NT2/D1 (cell line): ENCODE measurements around the gene SAMD3.
A peak's percentile ranks its signal among the peaks of the same experiment; 100 is the strongest.
"Not testable (repeated sequence)": the region's sequence is repeated elsewhere in the genome, so short reads cannot be mapped to it uniquely, and the experiment has no call there.

Source experiments
- DNase-seq: peaks from one replicate; pipeline ENCODE4 v3.0.0-alpha.2; 2011; ENCODE audit warnings: low read depth, low spot score
- H3K27me3 ChIP-seq: 2 replicates; pipeline ENCODE4 v1.6.0; 2011; ENCODE audit warnings: mild to moderate bottlenecking; ENCODE audit not compliant: insufficient read length, insufficient read depth
- H3K36me3 ChIP-seq: 2 replicates; pipeline ENCODE4 v1.6.1; 2011; ENCODE audit warnings: mild to moderate bottlenecking, low read length, mixed read lengths; ENCODE audit not compliant: insufficient read depth, insufficient read length
- H3K4me1 ChIP-seq: 2 replicates; pipeline ENCODE4 v1.5.1; 2011; ENCODE audit not compliant: insufficient read depth, insufficient read length
- H3K4me3 ChIP-seq: 2 replicates; pipeline ENCODE4 v1.5.1; 2011; ENCODE audit warnings: low read depth; ENCODE audit not compliant: insufficient read length
- H3K9ac ChIP-seq: 2 replicates; pipeline ENCODE4 v1.6.0; 2011; ENCODE audit warnings: low read depth; ENCODE audit not compliant: insufficient read length
- H3K9me3 ChIP-seq: 2 replicates; pipeline ENCODE4 v1.5.1; 2011; ENCODE audit warnings: mild to moderate bottlenecking, low read length; ENCODE audit not compliant: insufficient read depth
- SUZ12 ChIP-seq: IDR thresholded peaks from 2 replicates; pipeline ENCODE4 v1.6.1; 2011; ENCODE audit not compliant: insufficient read length, insufficient read depth; ENCODE audit errors: extremely low read depth
- YY1 ChIP-seq: IDR thresholded peaks from 2 replicates; pipeline ENCODE4 v1.6.1; 2011; ENCODE audit not compliant: insufficient read length, insufficient read depth
- ZNF274 ChIP-seq: IDR thresholded peaks from 2 replicates; pipeline ENCODE4 v1.6.1; 2011; ENCODE audit warnings: mild to moderate bottlenecking, low read depth, low read length

The SAMD3 gene

GRCh38 chr6:130207979-130208649 is 14.6 kb downstream of the SAMD3 start:
- Histone ChIP-seq H3K27me3 (no peaks in the 10 kb centered on the region), H3K36me3 (no peaks in the 10 kb centered on the region), H3K9ac (no peak overlapping the region), H3K4me1 (no peaks in the 10 kb centered on the region), H3K4me3 (no peak overlapping the region), H3K9me3 (no peaks in the 10 kb centered on the region)
- no peak for DNase-seq
- no peak for TF ChIP-seq ZNF274
- TF ChIP-seq SUZ12 = no peak
- TF ChIP-seq YY1 = no peak

- H3K36me3 ChIP-seq = no peaks in the 10 kb centered on the region
- no peaks in the 10 kb centered on the region for H3K4me1 ChIP-seq
- no peak for DNase-seq
- TF ChIP-seq YY1 (no peak), SUZ12 (no peak), ZNF274 (no peak)
- H3K4me3 ChIP-seq = no peak overlapping the region
- no peak overlapping the region for H3K9ac ChIP-seq
- no peaks in the 10 kb centered on the region for H3K9me3 ChIP-seq
- no peaks in the 10 kb centered on the region for H3K27me3 ChIP-seq
Measured at GRCh38 chr6:130206479-130206878, 16.3 kb downstream of the SAMD3 start.

GRCh38 chr6:130204322-130204721 is 18.4 kb downstream of the SAMD3 start:
- no peaks in the 10 kb centered on the region for H3K36me3 ChIP-seq
- no peak overlapping the region for H3K4me3 ChIP-seq
- H3K9me3 ChIP-seq = no peaks in the 10 kb centered on the region
- no peaks in the 10 kb centered on the region for H3K27me3 ChIP-seq
- H3K4me1 ChIP-seq = no peaks in the 10 kb centered on the region
- TF ChIP-seq ZNF274 = no peak
- no peak for TF ChIP-seq SUZ12
- TF ChIP-seq YY1 = no peak
- H3K9ac ChIP-seq = no peak overlapping the region
- no peak for DNase-seq

- no peak for DNase-seq
- H3K4me3 ChIP-seq = no peak overlapping the region
- peaks cover 8% of the 10 kb centered on the region; the same call in 1 of the 2 replicates for H3K9me3 ChIP-seq
- no peaks in the 10 kb centered on the region for H3K36me3 ChIP-seq
- no peak for TF ChIP-seq SUZ12
- no peak for TF ChIP-seq YY1
- TF ChIP-seq ZNF274 = no peak
- no peaks in the 10 kb centered on the region for H3K4me1 ChIP-seq
- H3K27me3 ChIP-seq = no peaks in the 10 kb centered on the region
- no peak overlapping the region for H3K9ac ChIP-seq
Measured at GRCh38 chr6:130203370-130203769, 19.4 kb downstream of the SAMD3 start.

- H3K4me1 ChIP-seq = no peaks in the 10 kb centered on the region
Measured at GRCh38 chr6:130202782-130203181, 20.0 kb downstream of the SAMD3 start.

GRCh38 chr6:130200020-130200419 is 22.7 kb downstream of the SAMD3 start:
- H3K4me3 ChIP-seq = no peak overlapping the region
- H3K4me1 ChIP-seq = no peaks in the 10 kb centered on the region
- H3K36me3 ChIP-seq = no peaks in the 10 kb centered on the region
- H3K9me3 ChIP-seq = peaks cover 10% of the 10 kb centered on the region; the same call in 1 of the 2 replicates
- no peak for TF ChIP-seq SUZ12
- no peak for TF ChIP-seq YY1
- no peak overlapping the region for H3K9ac ChIP-seq
- DNase-seq = no peak
- H3K27me3 ChIP-seq = no peaks in the 10 kb centered on the region

More at GRCh38 chr6:130202782-130203181, 20.0 kb downstream of the SAMD3 start:
- no peak for DNase-seq
- H3K9me3 ChIP-seq = peaks cover 10% of the 10 kb centered on the region; the same call in 1 of the 2 replicates
- H3K9ac ChIP-seq = no peak overlapping the region
- H3K27me3 ChIP-seq = no peaks in the 10 kb centered on the region
- H3K36me3 ChIP-seq = no peaks in the 10 kb centered on the region
- TF ChIP-seq SUZ12 (no peak), ZNF274 (no peak), YY1 (no peak)
- H3K4me3 ChIP-seq = no peak overlapping the region

GRCh38 chr6:130198483-130199035 is 24.2 kb downstream of the SAMD3 start:
- Histone ChIP-seq H3K9me3 (peaks cover 10% of the 10 kb centered on the region; the same call in 1 of the 2 replicates), H3K4me3 (no peak overlapping the region), H3K9ac (no peak overlapping the region), H3K27me3 (no peaks in the 10 kb centered on the region), H3K36me3 (no peaks in the 10 kb centered on the region), H3K4me1 (no peaks in the 10 kb centered on the region)
- no peak for DNase-seq
- TF ChIP-seq ZNF274 (no peak), SUZ12 (no peak), YY1 (no peak)

GRCh38 chr6:130197816-130198482 is 24.8 kb downstream of the SAMD3 start:
- not testable (repeated sequence) for H3K4me3 ChIP-seq, H3K27me3 ChIP-seq, H3K9ac ChIP-seq, H3K4me1 ChIP-seq, H3K36me3 ChIP-seq
- peak; percentile 28 for DNase-seq
- peaks cover 10% of the 10 kb centered on the region; the same call in 1 of the 2 replicates for H3K9me3 ChIP-seq

GRCh38 chr6:130194434-130194833 is 28.3 kb downstream of the SAMD3 start:
- H3K36me3 ChIP-seq, H3K27me3 ChIP-seq, DNase-seq, H3K4me1 ChIP-seq, H3K9ac ChIP-seq, H3K4me3 ChIP-seq: not testable (repeated sequence)
- H3K9me3 ChIP-seq = peaks cover 16% of the 10 kb centered on the region
